SK-N-MC (cell line): Measurements from ENCODE around the gene KIRREL1.

Experiments used
- EZH2 ChIP-seq: fragments of 200-600 bp; sonication (generic); IDR thresholded peaks from one replicate; pipeline ENCODE4 v1.6.1; 2017; ENCODE audit warnings: antibody characterized with exemption
- POLR2AphosphoS5 ChIP-seq: IDR thresholded peaks from 2 replicates; pipeline ENCODE4 v1.6.1; 2012; ENCODE audit warnings: mild to moderate bottlenecking, low read depth, low read length, borderline replicate concordance

GRCh38 chr1:158055854-158056253 lies 62.4 kb downstream of the KIRREL1 start:
- TF ChIP-seq EZH2: no peak
- no peak for TF ChIP-seq POLR2AphosphoS5
